Dendritic cell treated with granulocyte-macrophage colony-stimulating factor and Interleukin-4, amounts not matched to agents 40 ng/mL and 50 ng/mL, for 4 days (primary cell): Measurements from ENCODE around the gene IGF2.

Source experiments
- H3K27ac Mint-ChIP-seq: one replicate; pipeline ENCODE4 v1.8.0; 2022; ENCODE audit warnings: mild to moderate bottlenecking, mixed read lengths
- H3K27me3 Mint-ChIP-seq: one replicate; pipeline ENCODE4 v1.8.0; 2022; ENCODE audit warnings: mild to moderate bottlenecking, mixed read lengths
- H3K36me3 Mint-ChIP-seq: one replicate; pipeline ENCODE4 v1.8.0; 2022; ENCODE audit warnings: low read depth, mixed read lengths
- H3K4me1 Mint-ChIP-seq: one replicate; pipeline ENCODE4 v1.8.0; 2022; ENCODE audit warnings: low read depth, mixed read lengths
- H3K4me3 Mint-ChIP-seq: one replicate; pipeline ENCODE4 v1.8.0; 2022; ENCODE audit warnings: mild to moderate bottlenecking, moderate library complexity, mixed read lengths
- H3K9me3 Mint-ChIP-seq: one replicate; pipeline ENCODE4 v1.8.0; 2022; ENCODE audit warnings: mixed read lengths
- intact Hi-C: fragments of 100-400 bp; cut with micrococcal nuclease; formaldehyde crosslinking; loops from one replicate; pipeline ENCODE4 v1.15.0; 2022

IGF2 gene

GRCh38 chr11:2164861-2165555 is 25.8 kb upstream of the IGF2 start:
- Mint-ChIP-seq H3K9me3 (no peaks in the 10 kb centered on the region), H3K4me3 (no peak overlapping the region), H3K36me3 (no peaks in the 10 kb centered on the region), H3K27ac (no peak overlapping the region), H3K4me1 (no peaks in the 10 kb centered on the region), H3K27me3 (peaks cover 46% of the 10 kb centered on the region)
- intact Hi-C loops, result no loop called here

- Mint-ChIP-seq H3K27ac (no peak overlapping the region), H3K36me3 (no peaks in the 10 kb centered on the region), H3K27me3 (peaks cover 44% of the 10 kb centered on the region), H3K9me3 (no peaks in the 10 kb centered on the region), H3K4me3 (no peak overlapping the region), H3K4me1 (no peaks in the 10 kb centered on the region)
- intact Hi-C loops, result no loop called here
These were observed 24.9 kb upstream of the IGF2 start for GRCh38 chr11:2164081-2164480.

- no peaks in the 10 kb centered on the region for H3K4me1 Mint-ChIP-seq
- no peak overlapping the region for H3K4me3 Mint-ChIP-seq
- no peaks in the 10 kb centered on the region for H3K36me3 Mint-ChIP-seq
- intact Hi-C loops, result no loop called here
- H3K27ac Mint-ChIP-seq, result no peak overlapping the region
- no peaks in the 10 kb centered on the region for H3K9me3 Mint-ChIP-seq
- H3K27me3 Mint-ChIP-seq, result peaks cover 43% of the 10 kb centered on the region
These were observed 24.3 kb upstream of the IGF2 start for GRCh38 chr11:2163428-2163978.

DNA sequence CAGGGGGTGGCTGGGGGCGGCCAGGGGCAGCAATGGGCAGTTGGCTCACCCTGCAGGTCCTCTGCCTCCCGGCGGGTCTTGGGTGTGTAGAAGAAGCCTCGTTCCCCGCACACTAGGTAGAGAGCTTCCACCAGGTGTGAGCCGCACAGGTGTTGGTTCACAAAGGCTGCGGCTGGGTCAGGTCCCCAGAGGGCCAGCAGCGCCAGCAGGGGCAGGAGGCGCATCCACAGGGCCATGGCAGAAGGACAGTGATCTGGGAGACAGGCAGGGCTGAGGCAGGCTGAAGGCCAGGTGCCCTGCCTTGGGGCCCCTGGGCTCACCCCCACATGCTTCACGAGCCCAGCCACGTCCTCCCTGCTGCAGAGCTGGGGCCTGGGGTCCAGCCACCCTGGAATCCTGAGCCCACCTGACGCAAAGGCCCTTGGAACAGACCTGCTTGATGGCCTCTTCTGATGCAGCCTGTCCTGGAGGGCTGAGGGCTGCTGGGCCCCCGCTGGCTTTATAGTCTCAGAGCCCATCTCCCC is 21.6 kb upstream of the IGF2 start, which contains the start of gene INS:
Gene INS, minus strand, starts transcription at position 474 of the 524 bp plus-strand sequence. Its CDS starts 238 bp downstream, at position 236.
- intact Hi-C loops, result no loop called here
- Mint-ChIP-seq H3K27ac (no peak within 1 kb of the TSS), H3K36me3 (no peaks in the 10 kb centered on the region), H3K4me1 (no peaks in the 10 kb centered on the region), H3K4me3 (no peak within 1 kb of the TSS), H3K9me3 (no peaks in the 10 kb centered on the region), H3K27me3 (peaks cover 26% of the 10 kb centered on the region)

- Mint-ChIP-seq H3K27ac (no peak overlapping the region), H3K4me1 (no peaks in the 10 kb centered on the region), H3K4me3 (no peak overlapping the region), H3K9me3 (no peaks in the 10 kb centered on the region), H3K27me3 (peaks cover 23% of the 10 kb centered on the region), H3K36me3 (no peaks in the 10 kb centered on the region)
- intact Hi-C loops, result loop anchor here (10.0 kb wide), 1 partner anchor 505 kb away; no protein-coding TSS in a partner anchor
These were observed 20.6 kb upstream of the IGF2 start for GRCh38 chr11:2159536-2160413.

GRCh38 chr11:2158966-2159365 is 19.8 kb upstream of the IGF2 start:
- peaks cover 26% of the 10 kb centered on the region for H3K27me3 Mint-ChIP-seq
- intact Hi-C loops, result loop anchor here (10.0 kb wide), 1 partner anchor 504 kb away; no protein-coding TSS in a partner anchor
- H3K36me3 Mint-ChIP-seq, result no peaks in the 10 kb centered on the region
- no peak overlapping the region for H3K4me3 Mint-ChIP-seq
- no peak overlapping the region for H3K27ac Mint-ChIP-seq
- H3K4me1 Mint-ChIP-seq, result peaks cover 2% of the 10 kb centered on the region
- H3K9me3 Mint-ChIP-seq, result no peaks in the 10 kb centered on the region

DNA sequence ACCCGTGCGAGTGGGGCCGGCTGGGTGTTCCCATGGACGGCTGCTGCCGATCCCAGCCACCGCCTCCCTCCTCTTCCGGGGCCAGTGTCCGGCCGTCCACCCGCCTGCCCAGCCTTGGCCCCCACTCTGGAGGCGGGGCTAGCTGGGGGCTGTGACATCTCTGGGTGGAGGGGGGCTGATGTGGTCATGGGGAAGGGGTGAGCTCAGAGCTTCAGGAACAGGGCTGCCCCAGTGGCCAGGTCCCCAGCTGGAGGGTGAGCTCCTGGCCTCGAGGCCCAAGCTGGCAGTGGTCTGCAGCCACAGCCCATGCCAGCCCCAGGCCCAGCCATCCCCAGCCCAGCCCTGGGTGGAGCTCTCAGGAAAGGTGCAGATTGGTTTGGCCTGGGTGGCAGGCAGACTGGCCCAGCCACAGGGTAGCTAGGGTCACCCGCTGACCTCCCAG is 19.1 kb upstream of the IGF2 start:
- H3K27ac Mint-ChIP-seq, result no peak overlapping the region
- intact Hi-C loops, result loop anchor here (10.0 kb wide), 1 partner anchor 504 kb away; no protein-coding TSS in a partner anchor
- H3K9me3 Mint-ChIP-seq, result no peaks in the 10 kb centered on the region
- H3K4me1 Mint-ChIP-seq, result peaks cover 9% of the 10 kb centered on the region
- H3K4me3 Mint-ChIP-seq, result no peak overlapping the region
- no peaks in the 10 kb centered on the region for H3K36me3 Mint-ChIP-seq
- H3K27me3 Mint-ChIP-seq, result peaks cover 29% of the 10 kb centered on the region

GRCh38 chr11:2157294-2158040 is 18.3 kb upstream of the IGF2 start:
- H3K27me3 Mint-ChIP-seq, result peaks cover 35% of the 10 kb centered on the region
- intact Hi-C loops, result loop anchor here (2.0 to 10.0 kb wide), 2 partner anchors 463 to 503 kb away; no protein-coding TSS in a partner anchor
- peaks cover 10% of the 10 kb centered on the region for H3K4me1 Mint-ChIP-seq
- H3K27ac Mint-ChIP-seq, result no peak overlapping the region
- no peaks in the 10 kb centered on the region for H3K36me3 Mint-ChIP-seq
- no peak overlapping the region for H3K4me3 Mint-ChIP-seq
- H3K9me3 Mint-ChIP-seq, result no peaks in the 10 kb centered on the region

- no peaks in the 10 kb centered on the region for H3K9me3 Mint-ChIP-seq
- H3K36me3 Mint-ChIP-seq, result no peaks in the 10 kb centered on the region
- H3K27ac Mint-ChIP-seq, result no peak overlapping the region
- intact Hi-C loops, result loop anchor here (2.0 to 10.0 kb wide), 2 partner anchors 462 to 502 kb away; no protein-coding TSS in a partner anchor
- H3K27me3 Mint-ChIP-seq, result peaks cover 36% of the 10 kb centered on the region
- H3K4me3 Mint-ChIP-seq, result no peak overlapping the region
- H3K4me1 Mint-ChIP-seq, result peaks cover 15% of the 10 kb centered on the region
These were observed 17.4 kb upstream of the IGF2 start for GRCh38 chr11:2156416-2157182.

DNA sequence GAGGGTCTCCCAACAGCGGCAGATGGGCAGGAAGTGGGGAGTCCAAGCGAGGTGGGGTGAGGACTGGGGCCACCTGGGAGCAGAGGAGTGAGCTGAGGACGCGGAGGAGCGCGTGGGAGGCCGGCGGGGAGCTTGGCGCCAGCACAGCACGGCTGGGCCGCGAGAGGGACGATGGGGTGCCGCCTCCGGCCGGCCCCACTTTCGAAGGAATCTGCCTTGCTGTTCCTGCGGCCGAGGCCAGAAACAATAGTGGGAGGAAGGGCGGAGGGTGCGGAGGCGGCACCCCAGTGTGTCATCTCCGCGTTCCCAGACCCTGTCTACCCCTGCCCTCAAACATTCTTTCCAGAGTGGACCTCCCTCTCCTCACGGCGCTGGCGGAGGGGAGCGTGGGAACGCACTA is 16.3 kb upstream of the IGF2 start:
- Mint-ChIP-seq H3K4me1 (peaks cover 21% of the 10 kb centered on the region), H3K4me3 (no peak overlapping the region), H3K36me3 (no peaks in the 10 kb centered on the region), H3K9me3 (no peaks in the 10 kb centered on the region), H3K27me3 (peaks cover 44% of the 10 kb centered on the region), H3K27ac (no peak overlapping the region)
- intact Hi-C loops, result loop anchor here (10.0 kb wide), 1 partner anchor 501 kb away; no protein-coding TSS in a partner anchor

DNA sequence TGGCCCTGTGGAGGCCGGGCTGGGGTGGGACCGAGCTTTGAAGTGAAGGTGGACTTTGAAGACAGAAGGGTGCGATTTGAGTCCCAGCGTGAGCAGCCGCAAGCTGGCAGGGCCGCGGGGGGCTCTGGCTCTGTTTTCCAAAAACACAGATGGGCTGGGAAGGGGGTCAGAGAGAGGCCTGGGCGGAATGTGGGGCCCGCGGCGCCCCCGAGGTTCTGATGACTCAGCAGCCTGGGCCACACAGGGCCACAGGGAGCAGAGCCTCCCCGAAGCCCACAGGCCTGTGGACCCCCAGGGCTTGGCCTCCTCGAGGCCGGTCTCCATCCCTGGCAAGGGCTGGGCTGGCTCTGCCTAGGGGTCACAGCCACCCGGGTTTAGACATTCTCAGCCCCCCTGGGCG is 15.7 kb upstream of the IGF2 start:
- H3K36me3 Mint-ChIP-seq, result no peaks in the 10 kb centered on the region
- H3K9me3 Mint-ChIP-seq, result no peaks in the 10 kb centered on the region
- H3K4me1 Mint-ChIP-seq, result peaks cover 21% of the 10 kb centered on the region
- no peak overlapping the region for H3K4me3 Mint-ChIP-seq
- no peak overlapping the region for H3K27ac Mint-ChIP-seq
- H3K27me3 Mint-ChIP-seq, result peaks cover 51% of the 10 kb centered on the region
- intact Hi-C loops, result loop anchor here (10.0 kb wide), 1 partner anchor 500 kb away; no protein-coding TSS in a partner anchor

DNA sequence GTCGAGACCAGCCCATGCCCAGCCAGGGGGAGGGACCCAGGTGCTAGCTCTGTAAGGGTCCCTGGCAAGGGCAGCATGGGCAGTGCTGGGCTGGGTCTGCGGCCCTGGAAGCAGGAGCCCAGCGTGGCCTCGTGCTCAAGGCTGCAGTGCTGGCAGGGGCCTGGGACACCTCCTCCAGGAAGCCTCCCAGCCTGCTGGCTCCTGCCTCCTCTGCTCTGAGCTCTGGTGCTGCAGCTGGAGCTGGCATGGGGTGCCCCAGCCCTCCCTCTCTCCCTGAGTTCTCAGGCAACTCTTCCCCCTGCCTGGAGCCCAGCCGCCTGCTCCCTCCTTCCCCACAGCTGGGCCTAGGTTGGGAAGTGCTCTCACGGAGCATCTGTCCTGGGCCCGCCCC is 15.0 kb upstream of the IGF2 start:
- Mint-ChIP-seq H3K27ac (no peak overlapping the region), H3K27me3 (peaks cover 56% of the 10 kb centered on the region), H3K36me3 (no peaks in the 10 kb centered on the region), H3K4me1 (peaks cover 21% of the 10 kb centered on the region), H3K9me3 (no peaks in the 10 kb centered on the region), H3K4me3 (no peak overlapping the region)
- intact Hi-C loops, result loop anchor here (10.0 kb wide), 1 partner anchor 499 kb away; no protein-coding TSS in a partner anchor
